Retinal pigment epithelial cell (primary cell): ENCODE measurements around the gene MRPL19.
A peak's percentile ranks its signal among the peaks of the same experiment; 100 is the strongest.

Experiments used
- DNase-seq: peaks from one replicate; pipeline ENCODE4 v3.0.0-alpha.2; 2010; ENCODE audit warnings: low read depth
- H3K4me3 ChIP-seq: 2 replicates; pipeline ENCODE4 v1.5.1; 2011; ENCODE audit warnings: mild to moderate bottlenecking, low read length, control low read depth, moderate library complexity
- CTCF ChIP-seq: conservative IDR thresholded peaks from 2 replicates; pipeline ENCODE4 v1.5.1; 2011; ENCODE audit warnings: low read depth, low read length, control low read depth, inconsistent platforms

MRPL19 gene

GRCh38 chr2:75641587-75641986 is 5.0 kb upstream of the MRPL19 start:
- no peak for TF ChIP-seq CTCF
- no peak for DNase-seq
- no peak overlapping the region for H3K4me3 ChIP-seq

- TF ChIP-seq CTCF = no peak
- H3K4me3 ChIP-seq = no peak overlapping the region
- DNase-seq = no peak
Measured at GRCh38 chr2:75643980-75644379, 2.6 kb upstream of the MRPL19 start.

- DNase-seq = no peak
- H3K4me3 ChIP-seq = no peak overlapping the region
- no peak for TF ChIP-seq CTCF
Measured at GRCh38 chr2:75645643-75646042, 940 bp upstream of the MRPL19 start.

- no peak for DNase-seq
- peak overlapping the region; percentile 91 for H3K4me3 ChIP-seq
- TF ChIP-seq CTCF = no peak
Measured at GRCh38 chr2:75646090-75646582, 447 bp upstream of the MRPL19 start.

GRCh38 chr2:75647771-75648170 is 1.2 kb downstream of the MRPL19 start:
- TF ChIP-seq CTCF = no peak
- H3K4me3 ChIP-seq = peak overlapping the region; percentile 91
- DNase-seq = no peak

- no peak for TF ChIP-seq CTCF
- no peak for DNase-seq
- no peak overlapping the region for H3K4me3 ChIP-seq
Measured at GRCh38 chr2:75654012-75654411, 7.4 kb downstream of the MRPL19 start.

GRCh38 chr2:75655861-75656260 is 9.3 kb downstream of the MRPL19 start:
- TF ChIP-seq CTCF = no peak
- DNase-seq = no peak
- H3K4me3 ChIP-seq = no peak overlapping the region
